Measurements from ENCODE around the gene PNKP. TPM values are rescaled to one million over a fixed set of nuclear protein-coding genes. Genes with fewer than 3 reads are reported as not detected.

The PNKP gene
- total and polyA plus RNA-seq, 9 donors, result 6.8 to 111 (median 53.9) TPM

DNA sequence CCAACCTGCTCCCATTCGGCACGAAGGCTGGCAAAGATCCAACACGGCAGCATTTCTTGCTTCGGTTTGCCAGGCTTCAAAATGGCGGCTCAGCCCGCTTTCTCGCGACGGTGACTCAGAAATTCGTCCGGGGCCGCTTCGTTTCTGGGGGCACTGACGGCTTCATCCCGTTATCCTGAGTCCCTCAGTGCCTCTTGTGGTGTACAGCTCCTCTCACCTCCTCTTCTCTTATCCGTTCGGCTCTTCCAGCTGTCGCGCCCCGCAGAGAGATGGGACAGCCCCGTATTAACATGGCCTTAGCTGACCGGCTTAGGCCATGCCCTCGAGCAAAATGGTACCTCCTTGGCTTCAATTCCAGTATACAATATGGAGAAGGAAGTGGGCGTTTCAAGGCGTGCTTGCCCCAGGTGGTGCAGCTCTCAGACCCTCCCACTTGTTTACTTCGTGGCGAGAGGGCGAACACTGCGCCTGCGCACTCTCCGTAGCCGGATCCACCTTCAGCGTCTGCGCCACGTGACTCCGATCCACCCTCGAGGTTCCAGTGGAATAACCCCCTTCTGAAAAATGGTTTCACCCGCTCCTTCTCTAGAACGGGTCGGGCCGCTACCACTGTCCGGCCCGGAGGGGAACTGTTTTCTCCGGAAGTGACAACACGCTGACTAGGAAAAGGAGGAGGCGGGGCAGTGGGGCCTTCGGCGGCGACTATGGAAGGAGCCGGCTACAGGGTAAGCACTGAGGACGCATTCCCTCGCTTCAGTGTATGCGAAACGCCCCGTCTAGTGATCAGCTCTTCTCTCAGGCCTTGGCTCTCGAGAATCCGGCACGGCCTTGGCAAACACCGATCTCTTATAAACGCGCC, 9.9 kb upstream of the PNKP start, which contains the start of the genes AKT1S1 and TBC1D17:
AKT1S1 (minus strand) TSS at position 336 of the 859 bp plus-strand sequence. CDS start 4,060 bp downstream, outside the sequence.
TBC1D17 (plus strand) TSS at position 683 of the 859 bp plus-strand sequence; CDS start at position 705, 22 bp downstream.
- H3K27me3 ChIP-seq, result no peaks in the 10 kb centered on the region
- H3K4me3 ChIP-seq, result peak within 1 kb of the TSS; percentile 85
- H3K9me3 ChIP-seq, result no peaks in the 10 kb centered on the region
- TF ChIP-seq EP300 (IDR thresholded peaks at IDR 0.05), result no peak
- peak; percentile 96 for TF ChIP-seq POLR2A (IDR thresholded peaks at IDR 0.05)
- TF ChIP-seq, protein P1, sequence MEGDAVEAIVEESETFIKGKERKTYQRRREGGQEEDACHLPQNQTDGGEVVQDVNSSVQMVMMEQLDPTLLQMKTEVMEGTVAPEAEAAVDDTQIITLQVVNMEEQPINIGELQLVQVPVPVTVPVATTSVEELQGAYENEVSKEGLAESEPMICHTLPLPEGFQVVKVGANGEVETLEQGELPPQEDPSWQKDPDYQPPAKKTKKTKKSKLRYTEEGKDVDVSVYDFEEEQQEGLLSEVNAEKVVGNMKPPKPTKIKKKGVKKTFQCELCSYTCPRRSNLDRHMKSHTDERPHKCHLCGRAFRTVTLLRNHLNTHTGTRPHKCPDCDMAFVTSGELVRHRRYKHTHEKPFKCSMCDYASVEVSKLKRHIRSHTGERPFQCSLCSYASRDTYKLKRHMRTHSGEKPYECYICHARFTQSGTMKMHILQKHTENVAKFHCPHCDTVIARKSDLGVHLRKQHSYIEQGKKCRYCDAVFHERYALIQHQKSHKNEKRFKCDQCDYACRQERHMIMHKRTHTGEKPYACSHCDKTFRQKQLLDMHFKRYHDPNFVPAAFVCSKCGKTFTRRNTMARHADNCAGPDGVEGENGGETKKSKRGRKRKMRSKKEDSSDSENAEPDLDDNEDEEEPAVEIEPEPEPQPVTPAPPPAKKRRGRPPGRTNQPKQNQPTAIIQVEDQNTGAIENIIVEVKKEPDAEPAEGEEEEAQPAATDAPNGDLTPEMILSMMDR (IDR thresholded peaks at IDR 0.05), result no peak
- 0 to 1% (median 0%) methylated on average over 60 to 61 of the region's 61 CpGs for WGBS, 3 donors
- H3K27ac ChIP-seq, result peak within 1 kb of the TSS; percentile 97 to 99
- no peaks in the 10 kb centered on the region for H3K36me3 ChIP-seq
- H3K4me1 ChIP-seq (ENCODE audit: insufficient read depth), result no peaks in the 10 kb centered on the region
- peak; percentile 99 to 100 (median 99) for DNase-seq
- intact Hi-C loops (cut with DNase I), result no loop called here

DNA sequence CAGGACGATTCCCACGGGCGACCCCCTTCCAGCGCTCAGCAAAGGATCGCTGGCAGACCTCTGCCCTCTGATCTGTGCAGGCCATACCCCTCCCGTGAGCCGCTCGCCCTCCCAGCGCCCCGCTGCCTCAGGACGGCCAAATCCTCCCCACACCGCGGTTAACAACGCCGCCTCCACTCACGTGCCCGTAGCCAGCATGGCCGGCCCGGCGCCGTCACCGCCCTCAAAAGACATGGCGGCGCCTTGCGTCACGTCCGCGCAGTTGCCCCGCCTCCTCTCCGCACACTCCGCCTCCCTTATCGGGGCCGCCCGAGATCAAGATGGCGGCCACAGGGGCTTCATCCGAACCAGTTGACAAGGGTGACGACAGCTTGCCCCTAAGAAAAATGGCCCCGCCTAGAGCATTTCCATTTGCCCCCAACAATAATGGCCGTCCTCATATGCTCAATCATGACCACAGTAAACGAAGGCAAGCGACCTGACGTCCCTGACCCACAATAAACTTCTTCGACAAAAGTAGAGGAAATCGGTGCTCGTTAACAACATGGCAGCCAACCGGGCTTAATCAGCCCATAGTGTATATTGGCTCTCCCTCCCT, 9.1 kb upstream of the PNKP start:
- 0 to 1% (median 0%) methylated on average over 43 to 46 of the region's 46 CpGs for WGBS, 3 donors
- Histone ChIP-seq H3K36me3 (no peaks in the 10 kb centered on the region), H3K4me1 (ENCODE audit: insufficient read depth) (no peaks in the 10 kb centered on the region), H3K4me3 (peak overlapping the region; percentile 85), H3K27ac (peak overlapping the region; percentile 90 to 99), H3K9me3 (no peaks in the 10 kb centered on the region), H3K27me3 (no peaks in the 10 kb centered on the region)
- intact Hi-C loops (cut with DNase I), result no loop called here
- peak; percentile 43 for TF ChIP-seq POLR2A (IDR thresholded peaks at IDR 0.05)
- peak; percentile 18 for TF ChIP-seq EP300 (IDR thresholded peaks at IDR 0.05)
- TF ChIP-seq, protein P1 (IDR thresholded peaks at IDR 0.05), result no peak
- peak; percentile 98 to 99 (median 98) for DNase-seq

DNA sequence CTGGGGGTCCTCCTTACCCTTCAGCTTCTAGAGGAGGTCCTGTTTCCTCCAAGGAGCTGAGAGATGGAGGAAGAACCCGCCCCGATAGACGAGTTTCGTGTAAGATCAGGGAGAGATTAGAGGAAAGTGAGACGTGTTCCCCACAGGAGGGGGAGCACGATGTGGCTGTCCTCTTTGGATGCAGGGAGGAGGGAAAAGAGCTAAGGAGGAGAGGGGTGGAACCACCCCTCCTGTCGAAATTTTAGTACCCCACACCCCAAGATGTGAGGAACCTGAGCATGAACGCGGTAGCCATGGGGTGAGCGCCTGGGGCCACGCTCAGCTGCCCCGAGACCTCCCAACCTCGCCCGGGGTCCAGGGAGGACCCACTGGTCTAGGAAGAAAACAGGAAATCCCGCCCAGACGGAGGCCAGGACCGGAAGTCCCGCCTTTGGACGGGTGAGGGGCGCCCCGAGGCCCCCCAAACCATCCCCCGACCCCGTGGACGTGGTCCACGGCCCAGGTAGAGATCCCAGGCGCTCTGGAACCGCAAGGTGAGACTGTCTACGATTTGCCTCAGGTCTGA, 8.6 kb upstream of the PNKP start:
- Histone ChIP-seq H3K27ac (peak overlapping the region; percentile 90 to 99), H3K36me3 (no peaks in the 10 kb centered on the region), H3K4me3 (peak overlapping the region; percentile 85), H3K4me1 (ENCODE audit: insufficient read depth) (no peaks in the 10 kb centered on the region), H3K27me3 (no peaks in the 10 kb centered on the region), H3K9me3 (no peaks in the 10 kb centered on the region)
- intact Hi-C loops (cut with DNase I), result no loop called here
- 1% methylated on average over 27 to 28 of the region's 28 CpGs for WGBS, 3 donors
- DNase-seq, result peak; percentile 73 to 87 (median 83)
- TF ChIP-seq EP300 (IDR thresholded peaks at IDR 0.05), result no peak
- no peak for TF ChIP-seq POLR2A (IDR thresholded peaks at IDR 0.05)
- TF ChIP-seq, protein P1 (IDR thresholded peaks at IDR 0.05), result no peak

DNA sequence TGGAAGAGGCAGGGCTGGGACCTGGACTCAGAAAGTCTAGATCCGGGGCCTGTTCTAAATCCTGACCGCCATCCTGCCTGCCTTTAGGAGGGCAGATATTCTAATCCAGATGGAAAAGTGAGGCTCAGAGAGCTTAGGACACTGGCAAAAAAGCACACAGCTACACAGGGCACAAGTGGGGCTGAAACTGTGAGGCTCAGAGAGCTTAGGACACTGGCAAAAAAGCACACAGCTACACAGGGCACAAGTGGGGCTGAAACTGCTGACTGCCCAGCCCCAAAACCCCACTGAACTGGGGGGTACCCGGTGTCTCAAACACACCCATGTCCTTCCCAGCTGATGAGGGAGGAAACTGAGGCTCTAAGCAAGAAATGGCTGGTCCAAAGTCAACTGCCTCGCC, 7.8 kb upstream of the PNKP start:
- peak overlapping the region; percentile 85 for H3K4me3 ChIP-seq
- TF ChIP-seq, protein P1 (IDR thresholded peaks at IDR 0.05), result no peak
- no peak for TF ChIP-seq EP300 (IDR thresholded peaks at IDR 0.05)
- TF ChIP-seq POLR2A (IDR thresholded peaks at IDR 0.05), result no peak
- no peaks in the 10 kb centered on the region for H3K36me3 ChIP-seq
- no peaks in the 10 kb centered on the region for H3K27me3 ChIP-seq
- H3K4me1 ChIP-seq (ENCODE audit: insufficient read depth), result peaks cover 3% of the 10 kb centered on the region
- no peaks in the 10 kb centered on the region for H3K9me3 ChIP-seq
- peak overlapping the region in 1 of 2 donors; percentile 21 for H3K27ac ChIP-seq
- peak in 3 of 5 donors; percentile 23 to 44 (median 39) for DNase-seq
- intact Hi-C loops (cut with DNase I), result no loop called here
- 76 to 85% (median 78%) methylated on average over 4 of the region's 4 CpGs for WGBS, 3 donors
